GM10266 (cell line): ENCODE data around the gene COL9A3.

Source experiments
- DNase-seq: peaks from one replicate; pipeline ENCODE4 v3.0.0; 2012; ENCODE audit errors: extremely low spot score
- CTCF ChIP-seq: IDR thresholded peaks from 2 replicates; pipeline ENCODE4 v1.5.1; 2012; ENCODE audit warnings: mild to moderate bottlenecking, low read depth; ENCODE audit not compliant: control insufficient read depth, insufficient read depth; ENCODE audit errors: missing control alignments

The COL9A3 gene

DNA sequence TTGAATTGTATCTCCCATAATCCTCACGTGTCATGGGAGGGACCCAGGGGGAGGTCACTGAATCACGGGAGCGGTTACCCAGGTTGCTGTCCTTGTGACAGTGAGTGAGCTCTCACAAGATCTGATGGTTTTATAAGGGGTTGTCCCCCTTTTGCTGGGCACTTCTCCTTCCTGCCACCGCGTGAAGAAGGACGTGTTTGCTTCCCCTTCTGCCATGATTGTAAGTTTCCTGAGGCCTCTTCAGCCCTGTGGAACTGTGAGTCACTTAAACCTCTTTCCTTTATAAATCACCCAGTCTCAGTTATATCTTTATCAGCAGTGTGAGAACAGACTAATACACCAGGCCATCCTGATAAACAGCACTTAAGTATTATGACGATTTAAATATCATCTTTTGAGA lies 29.5 kb upstream of the COL9A3 start:
- TF ChIP-seq CTCF, result no peak
- DNase-seq, result no peak

GRCh38 chr20:62787866-62788265 lies 29.0 kb upstream of the COL9A3 start:
- no peak for DNase-seq

GRCh38 chr20:62788607-62789006 lies 28.2 kb upstream of the COL9A3 start:
- TF ChIP-seq CTCF, result no peak

More at GRCh38 chr20:62787866-62788265, 29.0 kb upstream of the COL9A3 start:
- TF ChIP-seq CTCF, result no peak

GRCh38 chr20:62790075-62790474 lies 26.8 kb upstream of the COL9A3 start:
- no peak for DNase-seq
- TF ChIP-seq CTCF, result no peak

More at GRCh38 chr20:62788607-62789006, 28.2 kb upstream of the COL9A3 start:
- DNase-seq, result no peak

DNA sequence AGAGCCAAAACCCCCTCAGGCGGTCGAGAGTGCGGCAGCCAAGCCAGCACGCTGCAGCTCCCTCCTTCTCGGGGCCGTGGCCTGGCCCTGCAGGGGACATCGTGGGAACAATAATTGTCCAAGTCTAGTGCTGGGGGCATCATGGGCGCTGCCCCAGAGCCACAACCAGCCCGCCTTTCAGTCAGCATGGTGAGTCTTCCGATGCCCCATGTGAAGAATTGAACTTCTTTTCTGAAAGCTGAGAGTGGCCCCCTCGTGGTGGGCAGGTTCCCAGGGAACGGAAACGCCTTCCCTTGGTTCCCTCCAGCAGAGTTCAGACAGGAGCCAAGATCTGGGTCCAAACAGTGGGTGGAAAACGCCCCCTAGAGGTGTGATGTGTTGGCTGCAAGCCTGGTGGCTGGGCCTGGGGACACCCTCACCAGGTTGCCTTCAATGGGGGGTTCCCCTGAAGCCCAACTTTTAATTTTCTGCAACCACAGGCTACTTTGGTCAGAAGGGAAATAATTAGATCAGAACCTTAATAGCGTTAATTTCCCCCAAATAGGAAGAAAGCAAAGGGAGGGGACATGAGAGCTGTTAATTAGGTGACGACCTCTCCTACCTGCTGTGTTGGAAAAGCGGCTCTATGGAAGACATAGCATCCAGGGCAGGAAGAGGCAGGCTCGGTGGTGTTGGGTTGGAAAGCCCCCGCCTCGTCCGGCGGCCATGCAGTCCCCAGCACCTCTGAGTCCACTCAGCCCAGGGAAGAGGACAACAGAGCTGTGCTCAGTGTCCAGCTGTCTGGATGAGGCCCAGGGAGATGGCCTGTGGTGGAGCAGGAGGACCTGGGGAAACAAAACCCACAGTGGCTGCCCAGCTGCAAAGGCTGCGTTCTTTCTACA lies 25.3 kb upstream of the COL9A3 start:
- peak; percentile 84 for DNase-seq
- peak; percentile 85 for TF ChIP-seq CTCF

- no peak for TF ChIP-seq CTCF
- no peak for DNase-seq
Measured at GRCh38 chr20:62792182-62792939, 24.5 kb upstream of the COL9A3 start.
